Endothelial cell of umbilical vein (primary cell): ENCODE measurements around the gene LRFN3.

Source experiments
- CTCF ChIP-seq, 2 donors: IDR thresholded peaks; 1 replicate in 1 of 2; 2 replicates in 1 of 2; pipeline ENCODE4 v1.5.1; 2011; ENCODE audit warnings: low read length in 2 of 2, mild to moderate bottlenecking in 2 of 2, moderate library complexity in 2 of 2, control low read depth in 1 of 2, inconsistent platforms in 1 of 2, low read depth in 1 of 2; ENCODE audit not compliant: insufficient read depth in 1 of 2; ENCODE audit errors: extremely low read depth in 1 of 2
- FOS ChIP-seq: IDR thresholded peaks from 2 replicates; pipeline ENCODE4 v1.6.1; 2011; ENCODE audit warnings: mild to moderate bottlenecking, low read length, moderate library complexity, borderline replicate concordance; ENCODE audit not compliant: insufficient read depth
- GATA2 ChIP-seq: IDR thresholded peaks from 2 replicates; pipeline ENCODE4 v1.7.0; 2011; ENCODE audit warnings: low read depth, mild to moderate bottlenecking, moderate library complexity, mixed read lengths, low read length; ENCODE audit not compliant: insufficient read length, insufficient read depth
- MAX ChIP-seq: IDR thresholded peaks from 2 replicates; pipeline ENCODE4 v1.6.1; 2011; ENCODE audit not compliant: insufficient read depth, insufficient read length
- POLR2A ChIP-seq: IDR thresholded peaks from 2 replicates; pipeline ENCODE4 v1.6.1; 2012; ENCODE audit warnings: low read depth, mild to moderate bottlenecking, control low read depth, low read length
- POLR2AphosphoS5 ChIP-seq: IDR thresholded peaks from 2 replicates; pipeline ENCODE4 v1.6.1; 2012; ENCODE audit warnings: low read depth, mild to moderate bottlenecking, control low read depth, low read length, moderate library complexity; ENCODE audit not compliant: insufficient read depth

- no peak for TF ChIP-seq CTCF (IDR thresholded peaks at IDR 0.05; ENCODE audit: extremely low read depth in 1 of 2, insufficient read depth in 1 of 2, low read depth in 1 of 2, low read length in 2 of 2)
- no peak for TF ChIP-seq POLR2A
- TF ChIP-seq FOS: no peak
- TF ChIP-seq POLR2AphosphoS5: no peak
- TF ChIP-seq MAX: no peak
- no peak for TF ChIP-seq GATA2
Observed at GRCh38 chr19:35913589-35913988, 22.6 kb upstream of the LRFN3 start.
